ENCODE measurements around the gene CDC14A. TPM values are rescaled to one million over a fixed set of nuclear protein-coding genes. Genes with fewer than 3 reads are reported as not detected.

CDC14A gene
- total RNA-seq, 4 donors from 2014 or later: 8.6 to 20.1 (median 11.0) TPM

GRCh38 chr1:100348549-100349144 is 3.7 kb upstream of the CDC14A start:
- H3K9me3 ChIP-seq: no peaks in the 10 kb centered on the region
- no peaks in the 10 kb centered on the region for H3K36me3 ChIP-seq
- 95 to 98% methylated on average over 6 to 8 of the region's 9 CpGs for WGBS, 2 donors (ENCODE audit: low coverage in 1 of 2)
- H3K4me1 ChIP-seq: peaks cover 0 to 13% (median 0%) of the 10 kb centered on the region in 3 donors
- TF ChIP-seq POLR2A (IDR thresholded peaks at IDR 0.05) (no peak), POLR2AphosphoS5 (IDR thresholded peaks at IDR 0.05) (no peak), EP300 (IDR thresholded peaks at IDR 0.05) (no peak)
- TF ChIP-seq, protein P1, sequence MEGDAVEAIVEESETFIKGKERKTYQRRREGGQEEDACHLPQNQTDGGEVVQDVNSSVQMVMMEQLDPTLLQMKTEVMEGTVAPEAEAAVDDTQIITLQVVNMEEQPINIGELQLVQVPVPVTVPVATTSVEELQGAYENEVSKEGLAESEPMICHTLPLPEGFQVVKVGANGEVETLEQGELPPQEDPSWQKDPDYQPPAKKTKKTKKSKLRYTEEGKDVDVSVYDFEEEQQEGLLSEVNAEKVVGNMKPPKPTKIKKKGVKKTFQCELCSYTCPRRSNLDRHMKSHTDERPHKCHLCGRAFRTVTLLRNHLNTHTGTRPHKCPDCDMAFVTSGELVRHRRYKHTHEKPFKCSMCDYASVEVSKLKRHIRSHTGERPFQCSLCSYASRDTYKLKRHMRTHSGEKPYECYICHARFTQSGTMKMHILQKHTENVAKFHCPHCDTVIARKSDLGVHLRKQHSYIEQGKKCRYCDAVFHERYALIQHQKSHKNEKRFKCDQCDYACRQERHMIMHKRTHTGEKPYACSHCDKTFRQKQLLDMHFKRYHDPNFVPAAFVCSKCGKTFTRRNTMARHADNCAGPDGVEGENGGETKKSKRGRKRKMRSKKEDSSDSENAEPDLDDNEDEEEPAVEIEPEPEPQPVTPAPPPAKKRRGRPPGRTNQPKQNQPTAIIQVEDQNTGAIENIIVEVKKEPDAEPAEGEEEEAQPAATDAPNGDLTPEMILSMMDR (IDR thresholded peaks at IDR 0.05): no peak
- no peak for ATAC-seq
- H3K27ac ChIP-seq: no peak overlapping the region
- H3K4me3 ChIP-seq: no peak overlapping the region
- H3K27me3 ChIP-seq: no peaks in the 10 kb centered on the region

DNA sequence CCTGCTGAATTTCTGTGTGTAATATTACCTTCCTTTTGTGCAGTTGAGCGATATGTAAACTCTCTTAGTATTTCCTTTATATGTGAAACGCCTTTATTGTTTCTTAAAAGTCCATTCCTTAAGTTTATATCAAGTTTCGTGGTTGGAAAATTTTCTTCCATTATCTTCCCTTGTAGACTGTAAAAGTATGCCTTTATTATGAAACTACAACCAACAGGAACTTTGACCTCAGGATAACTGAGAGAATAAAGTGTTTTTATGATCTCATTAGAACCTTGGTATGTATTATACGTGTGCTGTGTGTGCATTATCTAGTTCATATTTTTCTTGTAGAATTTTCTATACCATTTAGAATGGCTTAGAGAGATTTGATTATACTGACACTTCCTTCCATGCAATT is 3.1 kb upstream of the CDC14A start:
- Histone ChIP-seq H3K4me1 (peaks cover 0 to 19% (median 0%) of the 10 kb centered on the region in 3 donors), H3K27ac (no peak overlapping the region), H3K36me3 (no peaks in the 10 kb centered on the region), H3K27me3 (no peaks in the 10 kb centered on the region), H3K9me3 (no peaks in the 10 kb centered on the region), H3K4me3 (no peak overlapping the region)
- WGBS, 2 donors (ENCODE audit: low coverage in 1 of 2): 86 to 90% methylated on average over 3 to 4 of the region's 4 CpGs
- TF ChIP-seq, protein P1 (IDR thresholded peaks at IDR 0.05): no peak
- TF ChIP-seq POLR2A (IDR thresholded peaks at IDR 0.05) (no peak), EP300 (IDR thresholded peaks at IDR 0.05) (no peak), POLR2AphosphoS5 (IDR thresholded peaks at IDR 0.05) (no peak)
- ATAC-seq: no peak

DNA sequence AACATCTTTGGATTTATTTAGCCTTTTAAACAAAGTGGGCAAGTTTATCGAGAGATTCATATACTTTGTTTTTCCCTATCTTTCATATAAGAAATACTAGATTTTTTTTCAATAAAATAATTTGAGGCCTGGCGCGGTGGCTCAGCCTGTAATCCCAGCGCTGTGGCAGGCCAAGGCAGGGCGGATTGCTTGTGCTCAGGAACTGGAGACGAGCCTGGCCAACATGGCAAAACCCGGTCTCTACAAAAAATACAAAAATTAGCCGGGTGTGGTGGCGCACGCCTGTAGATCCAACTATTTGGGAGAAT is 1.6 kb upstream of the CDC14A start:
- peak overlapping the region; percentile 61 to 96 for H3K4me3 ChIP-seq
- peaks cover 0 to 34% (median 0%) of the 10 kb centered on the region in 3 donors for H3K4me1 ChIP-seq
- no peak for TF ChIP-seq POLR2AphosphoS5 (IDR thresholded peaks at IDR 0.05)
- TF ChIP-seq EP300 (IDR thresholded peaks at IDR 0.05): no peak
- TF ChIP-seq, protein P1 (IDR thresholded peaks at IDR 0.05): no peak
- TF ChIP-seq POLR2A (IDR thresholded peaks at IDR 0.05): no peak
- WGBS, 2 donors (ENCODE audit: low coverage in 1 of 2): 79 to 87% methylated on average over 3 to 9 of the region's 10 CpGs
- ATAC-seq: no peak
- H3K27ac ChIP-seq: peak overlapping the region; percentile 47 to 93 (median 90)
- H3K9me3 ChIP-seq: no peaks in the 10 kb centered on the region
- H3K27me3 ChIP-seq: no peaks in the 10 kb centered on the region
- H3K36me3 ChIP-seq: no peaks in the 10 kb centered on the region

GRCh38 chr1:100351095-100351887 is 1.0 kb upstream of the CDC14A start:
- WGBS, 2 donors (ENCODE audit: low coverage in 1 of 2): 3% methylated on average over 6 to 30 of the region's 36 CpGs
- peak overlapping the region; percentile 47 to 93 (median 90) for H3K27ac ChIP-seq
- H3K27me3 ChIP-seq: no peaks in the 10 kb centered on the region
- H3K36me3 ChIP-seq: no peaks in the 10 kb centered on the region
- H3K9me3 ChIP-seq: no peaks in the 10 kb centered on the region
- TF ChIP-seq POLR2A (IDR thresholded peaks at IDR 0.05) (peak in 1 of 2 donors; percentile 49), POLR2AphosphoS5 (IDR thresholded peaks at IDR 0.05) (peak; percentile 49), EP300 (IDR thresholded peaks at IDR 0.05) (no peak)
- TF ChIP-seq, protein P1 (IDR thresholded peaks at IDR 0.05): peak in 2 of 4 experiments; percentile 13 to 62
- H3K4me1 ChIP-seq: peaks cover 0 to 39% (median 0%) of the 10 kb centered on the region in 3 donors
- peak; percentile 77 for ATAC-seq
- peak overlapping the region; percentile 61 to 96 for H3K4me3 ChIP-seq
